Subcutaneous abdominal adipose tissue (tissue), 5 donors: Measurements from ENCODE around the gene GPC5.

Experiments used
- H3K27ac ChIP-seq: one replicate; pipeline ENCODE4 v1.7.0; 2013; ENCODE audit warnings: low read depth, mild to moderate bottlenecking, inconsistent platforms, low read length, moderate library complexity
- H3K27me3 ChIP-seq, 5 donors: one replicate each; pipeline ENCODE4 v1.7.0; 2013; ENCODE audit warnings: low read length in 5 of 5, inconsistent platforms in 1 of 5; ENCODE audit not compliant: control insufficient read depth in 5 of 5, insufficient read depth in 4 of 5
- H3K36me3 ChIP-seq, 5 donors: one replicate each; pipeline ENCODE4 v1.7.0; 2013; ENCODE audit warnings: low read length in 5 of 5; ENCODE audit not compliant: control insufficient read depth in 5 of 5, insufficient read depth in 5 of 5
- H3K4me1 ChIP-seq, 5 donors: one replicate each; pipeline ENCODE4 v1.7.0; 2013; ENCODE audit warnings: low read length in 5 of 5, mild to moderate bottlenecking in 3 of 5, moderate library complexity in 1 of 5; ENCODE audit not compliant: control insufficient read depth in 5 of 5, insufficient read depth in 5 of 5
- H3K4me3 ChIP-seq, 5 donors: one replicate each; pipeline ENCODE4 v1.7.0; 2013; ENCODE audit warnings: low read length in 5 of 5, low read depth in 1 of 5
- H3K9ac ChIP-seq, 5 donors: one replicate each; pipeline ENCODE4 v1.7.0; 2013; ENCODE audit warnings: low read length in 5 of 5, mild to moderate bottlenecking in 4 of 5, moderate library complexity in 3 of 5
- H3K9me3 ChIP-seq, 5 donors: one replicate each; pipeline ENCODE4 v1.7.0; 2013; ENCODE audit warnings: low read length in 5 of 5; ENCODE audit not compliant: control insufficient read depth in 5 of 5
- donor health status: healthy.
- donor health status: healthy.
- donor health status: healthy.
- donor health status: healthy.
- donor health status: healthy.

The GPC5 gene

DNA sequence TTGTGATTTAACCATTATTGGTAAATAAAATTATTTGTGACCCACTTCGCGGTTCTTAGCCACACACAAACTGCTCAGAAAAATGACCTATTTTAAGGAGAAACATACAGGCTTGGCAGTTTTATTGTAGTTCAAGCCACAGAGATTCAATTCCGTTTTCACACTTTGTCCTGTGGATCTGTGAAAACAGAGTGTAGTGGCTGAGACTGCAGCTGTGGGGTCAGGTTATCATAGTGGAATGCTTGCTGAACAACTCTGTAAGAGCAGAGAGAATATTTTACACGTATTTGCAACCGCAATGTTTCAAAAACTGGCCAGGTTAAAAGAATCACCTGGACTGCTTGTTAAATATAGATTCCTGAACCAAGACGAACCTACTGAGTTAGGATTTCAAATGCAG, 292.5 kb downstream of the GPC5 start:
- no peak overlapping the region for H3K4me3 ChIP-seq
- no peaks in the 10 kb centered on the region for H3K9me3 ChIP-seq

GRCh38 chr13:91693466-91693865, 295.0 kb downstream of the GPC5 start:
- Histone ChIP-seq H3K9me3 (no peaks in the 10 kb centered on the region), H3K27ac (no peak overlapping the region), H3K4me1 (no peaks in the 10 kb centered on the region), H3K27me3 (no peaks in the 10 kb centered on the region), H3K36me3 (no peaks in the 10 kb centered on the region), H3K9ac (no peak overlapping the region), H3K4me3 (no peak overlapping the region)

More for the DNA sequence above, 292.5 kb downstream of the GPC5 start:
- Histone ChIP-seq H3K4me1 (no peaks in the 10 kb centered on the region), H3K27me3 (no peaks in the 10 kb centered on the region), H3K27ac (no peak overlapping the region), H3K36me3 (no peaks in the 10 kb centered on the region), H3K9ac (no peak overlapping the region)

GRCh38 chr13:91698308-91698707, 299.9 kb downstream of the GPC5 start:
- H3K27ac ChIP-seq = no peak overlapping the region
- H3K4me3 ChIP-seq = no peak overlapping the region
- H3K9me3 ChIP-seq = no peaks in the 10 kb centered on the region
- H3K4me1 ChIP-seq = no peaks in the 10 kb centered on the region
- H3K27me3 ChIP-seq = no peaks in the 10 kb centered on the region
- no peaks in the 10 kb centered on the region for H3K36me3 ChIP-seq
- no peak overlapping the region for H3K9ac ChIP-seq

DNA sequence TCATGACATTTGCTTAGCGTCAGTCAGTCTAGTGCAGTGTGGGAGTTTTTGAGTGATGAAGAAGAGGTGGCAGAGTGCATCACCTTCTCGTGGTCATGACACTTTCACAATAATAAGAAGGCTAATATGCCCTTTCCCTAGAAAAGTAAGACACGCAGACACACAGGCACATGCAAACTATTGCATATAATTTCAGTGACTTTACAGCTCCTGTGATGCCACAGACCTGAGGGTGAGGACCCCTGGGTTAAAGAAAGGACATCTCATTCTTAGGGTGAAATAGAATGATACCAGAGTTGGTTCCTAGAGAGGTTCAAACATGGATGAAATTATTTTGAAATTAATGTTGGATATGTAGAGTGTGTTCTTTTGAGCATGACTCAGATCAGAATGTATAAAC, 300.3 kb downstream of the GPC5 start:
- H3K4me1 ChIP-seq = no peaks in the 10 kb centered on the region
- H3K9me3 ChIP-seq = no peaks in the 10 kb centered on the region
- H3K27ac ChIP-seq = no peak overlapping the region
- no peak overlapping the region for H3K9ac ChIP-seq
- H3K4me3 ChIP-seq = no peak overlapping the region
- H3K27me3 ChIP-seq = no peaks in the 10 kb centered on the region
- H3K36me3 ChIP-seq = no peaks in the 10 kb centered on the region

GRCh38 chr13:91699863-91700262, 301.4 kb downstream of the GPC5 start:
- Histone ChIP-seq H3K27ac (no peak overlapping the region), H3K9ac (no peak overlapping the region), H3K27me3 (no peaks in the 10 kb centered on the region), H3K9me3 (no peaks in the 10 kb centered on the region), H3K4me3 (no peak overlapping the region), H3K36me3 (no peaks in the 10 kb centered on the region), H3K4me1 (no peaks in the 10 kb centered on the region)

- Histone ChIP-seq H3K4me1 (no peaks in the 10 kb centered on the region), H3K9me3 (no peaks in the 10 kb centered on the region), H3K4me3 (no peak overlapping the region), H3K36me3 (no peaks in the 10 kb centered on the region), H3K27ac (no peak overlapping the region), H3K9ac (no peak overlapping the region), H3K27me3 (no peaks in the 10 kb centered on the region)
Observed at GRCh38 chr13:91701975-91702374, 303.6 kb downstream of the GPC5 start.

DNA sequence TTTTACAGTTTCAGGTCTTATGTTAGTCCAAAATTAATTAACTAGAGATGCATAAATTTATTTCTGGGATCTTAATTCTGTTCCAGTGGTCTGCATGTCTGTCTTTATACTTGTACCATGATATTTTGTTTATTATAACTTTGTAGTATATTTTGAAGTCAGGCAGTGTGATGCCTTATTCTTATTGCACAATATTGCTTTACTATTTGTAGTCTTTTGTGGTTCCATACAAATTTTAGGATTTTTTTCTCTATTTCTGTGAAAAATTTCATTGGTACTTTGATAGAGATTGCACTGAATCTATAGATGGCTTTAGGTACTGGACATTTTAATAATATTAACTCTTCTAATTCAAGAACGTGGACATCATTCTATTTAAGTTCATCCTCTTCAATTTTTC, 304.0 kb downstream of the GPC5 start:
- no peaks in the 10 kb centered on the region for H3K9me3 ChIP-seq
- H3K4me3 ChIP-seq = no peak overlapping the region
- H3K9ac ChIP-seq = no peak overlapping the region

DNA sequence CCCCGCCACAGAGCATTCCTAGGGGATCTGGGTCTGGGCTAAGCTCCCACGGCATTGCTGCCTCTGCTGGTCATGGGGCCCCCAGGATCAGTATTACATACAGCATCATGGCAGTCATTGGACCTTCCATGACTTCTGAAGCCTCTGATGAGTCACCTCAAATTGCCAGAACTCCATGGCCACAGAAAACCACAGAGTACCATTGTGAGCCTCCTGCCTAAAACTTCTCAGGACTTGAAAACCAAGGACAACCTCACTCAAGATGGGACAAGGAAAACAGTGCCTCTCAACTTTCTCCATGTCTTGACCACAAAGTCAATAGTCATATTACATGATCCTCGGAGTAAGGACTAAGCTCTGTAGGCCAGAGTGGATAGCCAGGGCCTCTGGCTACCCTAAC, 306.0 kb downstream of the GPC5 start:
- H3K9me3 ChIP-seq = no peaks in the 10 kb centered on the region

More for the DNA sequence above, 304.0 kb downstream of the GPC5 start:
- H3K27me3 ChIP-seq = no peaks in the 10 kb centered on the region
- no peaks in the 10 kb centered on the region for H3K36me3 ChIP-seq
- H3K4me1 ChIP-seq = no peaks in the 10 kb centered on the region
- H3K27ac ChIP-seq = no peak overlapping the region

GRCh38 chr13:91708558-91708957, 310.1 kb downstream of the GPC5 start:
- no peaks in the 10 kb centered on the region for H3K9me3 ChIP-seq
- H3K36me3 ChIP-seq = no peaks in the 10 kb centered on the region
- no peak overlapping the region for H3K4me3 ChIP-seq
- no peaks in the 10 kb centered on the region for H3K4me1 ChIP-seq
- no peak overlapping the region for H3K27ac ChIP-seq
- H3K9ac ChIP-seq = no peak overlapping the region
- no peaks in the 10 kb centered on the region for H3K27me3 ChIP-seq

More for the DNA sequence above, 306.0 kb downstream of the GPC5 start:
- H3K4me1 ChIP-seq = no peaks in the 10 kb centered on the region
- H3K36me3 ChIP-seq = no peaks in the 10 kb centered on the region
- H3K27ac ChIP-seq = no peak overlapping the region
- no peak overlapping the region for H3K4me3 ChIP-seq
- H3K9ac ChIP-seq = no peak overlapping the region
- no peaks in the 10 kb centered on the region for H3K27me3 ChIP-seq

GRCh38 chr13:91709180-91709579, 310.8 kb downstream of the GPC5 start:
- Histone ChIP-seq H3K4me1 (no peaks in the 10 kb centered on the region), H3K9ac (no peak overlapping the region), H3K9me3 (no peaks in the 10 kb centered on the region), H3K27ac (no peak overlapping the region), H3K4me3 (no peak overlapping the region), H3K27me3 (no peaks in the 10 kb centered on the region), H3K36me3 (no peaks in the 10 kb centered on the region)

DNA sequence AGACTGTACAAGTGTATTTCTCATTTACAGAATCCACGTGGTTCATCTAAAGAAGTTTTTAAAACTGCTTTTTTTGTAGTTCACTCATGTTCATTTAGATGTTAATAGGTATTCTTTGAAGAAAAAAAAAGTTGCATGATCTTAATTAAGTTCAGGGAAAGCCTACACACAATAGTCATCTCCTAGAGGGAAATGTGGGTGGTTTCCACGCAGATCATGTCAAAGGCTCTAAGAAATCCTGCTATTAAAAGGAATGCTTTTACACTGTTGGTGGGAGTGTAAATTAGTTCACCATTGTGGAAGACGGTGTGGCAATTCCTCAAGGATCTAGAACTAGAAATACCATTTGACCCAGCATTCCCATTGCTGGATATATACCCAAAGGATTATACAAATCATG, 312.3 kb downstream of the GPC5 start:
- H3K27me3 ChIP-seq = no peaks in the 10 kb centered on the region
- no peak overlapping the region for H3K9ac ChIP-seq
- no peaks in the 10 kb centered on the region for H3K9me3 ChIP-seq
- no peaks in the 10 kb centered on the region for H3K4me1 ChIP-seq
- H3K27ac ChIP-seq = no peak overlapping the region
- H3K4me3 ChIP-seq = no peak overlapping the region
- no peaks in the 10 kb centered on the region for H3K36me3 ChIP-seq
